Frontal cortex (tissue), 4 donors: ENCODE measurements around the gene MPP4. TPM values are rescaled to one million over a fixed set of nuclear protein-coding genes. Genes with fewer than 3 reads are reported as not detected.

Experiments
- DNase-seq, 2 donors: peaks; one replicate each; pipeline ENCODE4 v3.0.0; 2012; ENCODE audit warnings: low spot score in 2 of 2
- FAIRE-seq: peaks from 2 replicates; lab custom pipeline; 2012; peaks lifted over from hg19 to GRCh38; lab: Jason Lieb, UNC
- small RNA-seq: library from RNA; depleted of rRNA; stranded (forward); fragments of <200 nt; gene quantifications from one replicate; pipeline ENCODE3, GENCODE V24; 2014
- total RNA-seq: library from RNA; depleted of rRNA; stranded (reverse); fragments of >200 nt; gene quantifications from one replicate; pipeline ENCODE4 v1.2.3, GENCODE V29; 2014
- donor health status: control.
- donor health status: control.
- donor health status: control.

Gene MPP4
- total RNA-seq, 1 donor from 2014 or later = under 0.01 TPM

DNA sequence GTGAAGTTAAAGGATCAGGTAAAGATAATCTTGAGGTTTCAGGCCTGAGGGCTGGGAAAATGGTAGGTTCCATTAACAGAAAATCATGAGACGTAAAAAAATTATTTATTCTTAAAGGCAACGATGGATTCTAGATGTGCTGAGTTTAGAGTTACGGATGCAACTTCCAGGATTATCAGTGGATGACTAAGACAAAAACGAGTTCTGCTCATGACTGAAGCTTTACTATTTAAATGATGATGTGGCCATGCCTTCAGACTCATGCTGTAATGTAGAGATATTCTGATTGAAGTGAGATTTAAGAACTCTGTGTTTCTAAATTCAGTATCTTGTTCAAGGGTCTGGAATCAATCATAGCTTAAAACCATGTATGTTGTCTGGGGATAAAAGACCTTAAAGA lies 60.1 kb downstream of the MPP4 start:
- DNase-seq (no peak), FAIRE-seq (no peak)

DNA sequence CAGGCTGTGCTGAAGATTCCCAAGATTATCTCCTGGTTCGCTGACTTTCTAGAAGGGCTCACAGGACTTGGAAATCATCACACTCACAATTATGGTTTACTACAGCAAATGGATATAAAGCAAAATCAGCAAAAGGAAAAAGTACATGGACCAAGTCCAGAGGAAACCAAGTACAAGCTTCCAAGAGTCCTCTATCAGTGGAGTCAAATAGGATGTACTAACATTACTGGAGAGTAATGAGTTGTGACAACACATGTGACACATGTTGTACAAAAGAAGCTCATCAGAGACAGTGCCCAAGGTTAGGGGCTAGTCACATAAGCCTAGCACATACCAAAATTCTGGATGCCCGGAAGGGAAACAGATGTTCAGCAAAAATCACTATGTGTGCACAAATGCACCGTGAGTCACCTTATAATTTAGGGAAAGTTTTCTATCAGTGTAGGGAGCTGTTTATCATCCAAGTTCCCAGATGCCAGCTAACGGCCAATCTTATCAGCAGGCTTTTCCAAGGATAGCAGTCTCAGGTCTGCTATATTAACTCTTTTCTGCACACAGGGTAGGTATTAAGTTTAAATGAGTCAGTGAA lies 64.7 kb downstream of the MPP4 start:
- FAIRE-seq = no peak

DNA sequence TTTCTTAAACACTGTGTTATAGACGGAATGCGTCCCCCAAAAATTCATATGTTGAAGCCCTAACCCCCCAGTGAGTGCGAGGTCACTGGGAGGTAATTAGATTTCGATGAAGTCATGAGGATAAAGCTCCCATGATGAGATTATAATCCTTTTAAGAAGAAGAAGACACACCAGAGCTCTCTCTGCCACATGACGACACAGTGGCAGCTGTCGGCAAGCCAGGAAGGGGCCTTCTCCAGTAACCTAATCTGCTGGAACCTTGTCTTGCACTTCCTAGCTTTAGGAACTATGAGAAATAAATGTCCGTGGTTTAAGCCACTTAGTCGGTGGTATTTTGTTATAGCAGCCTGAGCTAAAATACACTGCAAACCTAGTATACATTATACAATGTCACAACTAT lies 67.4 kb downstream of the MPP4 start:
- no peak for FAIRE-seq
- DNase-seq = no peak

More for the DNA sequence above, 64.7 kb downstream of the MPP4 start:
- DNase-seq = no peak

DNA sequence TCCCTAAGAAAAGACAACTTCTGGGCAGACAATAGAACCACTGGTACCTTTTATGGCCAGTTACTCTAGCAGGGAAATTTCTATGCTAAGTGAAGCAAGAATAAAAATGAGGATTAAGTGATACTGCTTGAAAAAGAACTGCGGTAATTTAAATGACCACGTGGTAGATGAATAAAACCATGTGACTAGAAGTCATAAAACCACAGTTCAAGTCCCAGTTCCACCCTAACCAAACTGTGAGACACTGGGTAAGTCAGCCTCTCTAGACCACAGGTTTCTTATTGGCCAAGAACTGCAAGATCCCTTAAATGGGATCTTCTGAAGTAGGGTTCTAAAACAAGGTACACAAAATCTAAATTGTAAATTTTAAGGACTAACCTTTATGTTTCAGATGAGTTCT lies 67.9 kb downstream of the MPP4 start:
- no peak for DNase-seq
- no peak for FAIRE-seq

DNA sequence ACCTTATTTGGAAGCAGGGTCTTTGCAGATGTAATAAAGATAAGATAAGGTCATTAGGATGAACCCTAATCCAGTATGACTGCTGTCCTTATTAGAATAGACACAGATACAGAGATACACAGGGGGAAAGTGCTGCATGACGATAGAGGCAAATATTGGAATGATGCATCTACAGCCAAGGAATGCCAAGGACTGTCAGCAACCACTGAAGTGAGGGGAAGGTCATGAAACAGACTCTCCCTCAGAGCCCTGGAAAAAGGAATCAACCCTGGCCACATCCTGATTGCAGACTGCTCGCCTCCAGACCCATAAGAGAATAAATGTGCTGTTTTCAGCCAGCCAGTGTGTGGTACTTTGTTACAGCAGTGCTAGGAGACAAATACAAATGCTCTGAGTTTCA lies 69.9 kb downstream of the MPP4 start:
- FAIRE-seq (no peak), DNase-seq (no peak)

DNA sequence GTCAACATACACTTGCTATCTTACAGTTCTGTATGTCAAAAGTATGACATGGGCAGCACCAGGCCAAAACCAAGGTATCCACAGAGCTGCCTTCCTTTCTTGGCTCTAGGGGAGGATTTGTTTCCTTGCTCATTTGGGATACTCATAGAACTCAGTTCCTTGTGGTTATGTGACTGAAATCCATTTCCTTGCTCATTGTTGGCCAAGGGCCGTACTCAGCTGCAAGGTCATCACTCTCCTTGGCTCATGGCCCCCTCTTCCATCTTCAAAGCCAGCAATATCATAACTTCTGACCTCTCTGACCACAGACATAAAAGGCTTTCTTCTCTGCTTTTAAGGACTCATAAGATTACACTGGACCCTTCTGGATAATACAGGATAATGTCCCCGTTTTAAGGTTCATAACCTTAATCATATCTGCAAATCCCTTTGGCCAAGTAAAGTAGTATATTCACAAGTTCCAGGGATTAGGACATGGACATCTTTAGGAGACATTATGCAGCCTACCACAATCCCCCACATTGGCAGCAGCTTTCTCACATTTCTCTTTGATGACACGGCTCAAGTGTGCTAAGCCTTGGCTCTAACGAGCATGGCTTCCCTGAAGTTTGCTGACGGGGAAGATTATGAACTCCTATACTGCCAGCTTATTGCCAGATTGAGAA lies 76.0 kb downstream of the MPP4 start:
- no peak for FAIRE-seq
- DNase-seq = no peak

DNA sequence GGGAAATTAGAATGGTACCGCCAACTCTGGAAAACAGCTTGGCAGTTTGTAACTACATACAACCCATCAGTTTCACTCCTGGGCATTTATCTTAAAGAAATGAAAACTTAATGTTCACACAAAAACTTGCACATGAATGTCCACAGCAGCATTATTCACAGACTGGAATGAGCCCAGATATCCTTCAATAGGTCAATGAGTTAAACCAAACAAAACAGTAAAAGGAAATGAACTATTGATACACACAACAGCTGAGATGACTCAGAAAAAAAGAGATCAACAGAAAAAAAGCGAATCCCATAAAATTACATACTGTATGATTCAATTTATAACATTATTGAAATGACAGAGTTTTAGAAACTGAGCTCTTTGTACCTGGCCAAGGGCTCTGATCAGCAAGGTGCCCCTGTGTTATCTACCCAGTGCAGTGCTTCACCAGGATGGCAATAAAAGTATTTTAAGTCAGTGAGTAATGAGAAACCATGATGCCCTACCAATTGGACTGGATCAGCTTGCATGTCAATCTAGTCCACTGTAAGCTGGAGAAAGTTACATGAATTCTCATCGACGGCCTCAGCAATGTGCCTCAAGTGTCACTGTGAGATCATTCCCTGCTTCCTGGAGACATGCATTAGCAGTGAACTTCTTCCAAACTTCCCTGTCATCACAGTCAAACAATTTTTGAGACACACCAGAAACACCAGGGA lies 77.0 kb downstream of the MPP4 start:
- DNase-seq (no peak), FAIRE-seq (no peak)

DNA sequence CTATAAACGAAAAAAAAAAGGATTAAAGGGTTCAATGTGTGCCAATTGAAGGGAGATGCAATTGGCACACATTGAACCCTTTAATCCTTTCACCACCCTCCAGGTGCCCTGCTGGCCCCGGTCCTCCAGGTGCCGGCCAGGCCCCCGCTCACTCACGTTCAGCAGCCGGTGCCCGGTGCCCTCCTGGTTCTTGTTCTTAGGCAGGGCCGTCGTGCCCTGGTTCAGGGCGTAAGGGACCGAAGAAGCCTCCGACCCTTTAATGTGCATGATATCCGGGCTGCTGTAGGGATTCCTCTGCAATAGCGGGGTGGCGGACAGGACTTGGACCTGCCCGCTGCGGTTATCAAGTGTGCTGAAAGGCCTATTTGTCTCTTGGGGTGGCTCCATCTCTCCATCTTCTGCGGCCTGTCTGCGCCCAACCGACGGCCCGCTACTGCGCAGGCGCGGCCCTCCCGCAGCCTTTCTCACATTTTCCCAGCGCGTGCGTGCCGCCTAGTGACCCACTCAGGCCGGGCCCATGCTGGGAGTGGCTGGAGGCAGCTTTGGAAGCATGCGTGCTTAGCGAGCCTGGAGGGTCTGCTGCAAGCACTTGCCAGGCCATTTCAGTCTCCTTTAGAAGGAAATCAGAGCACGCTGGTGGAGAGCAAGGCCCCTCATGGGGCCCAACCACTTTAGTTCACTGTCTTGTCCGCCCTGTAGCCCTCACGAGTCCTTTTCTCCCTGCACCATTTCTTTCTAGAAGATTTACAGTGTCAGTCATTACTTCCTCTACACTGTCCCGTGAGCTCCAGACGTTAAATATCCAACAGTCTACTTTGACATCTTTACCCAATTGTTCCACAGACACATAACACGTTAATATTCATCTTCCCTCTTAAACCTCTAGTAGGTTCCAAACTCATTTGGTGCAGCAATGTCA lies 79.4 kb downstream of the MPP4 start:
- no peak for FAIRE-seq
- peak; percentile 34 to 45 for DNase-seq

DNA sequence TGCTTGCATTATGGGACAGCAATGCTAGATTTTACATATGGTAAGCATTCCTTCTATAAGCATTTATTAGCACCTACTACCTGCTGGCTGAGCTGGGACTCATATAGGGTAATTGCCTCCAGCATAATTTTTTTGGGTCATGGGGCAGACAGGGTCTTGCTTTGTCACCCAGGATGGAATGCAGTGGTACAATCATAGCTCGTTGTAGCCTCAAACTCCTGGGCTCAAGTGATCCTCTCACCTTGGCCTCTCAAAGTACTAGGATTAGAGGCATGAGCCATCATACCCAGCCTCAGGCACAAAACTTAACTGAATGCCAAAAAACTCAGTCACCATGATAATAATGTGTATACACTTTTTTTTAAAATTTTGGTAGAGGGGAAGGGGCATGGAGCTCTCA lies 90.4 kb downstream of the MPP4 start:
- FAIRE-seq (no peak), DNase-seq (no peak)

DNA sequence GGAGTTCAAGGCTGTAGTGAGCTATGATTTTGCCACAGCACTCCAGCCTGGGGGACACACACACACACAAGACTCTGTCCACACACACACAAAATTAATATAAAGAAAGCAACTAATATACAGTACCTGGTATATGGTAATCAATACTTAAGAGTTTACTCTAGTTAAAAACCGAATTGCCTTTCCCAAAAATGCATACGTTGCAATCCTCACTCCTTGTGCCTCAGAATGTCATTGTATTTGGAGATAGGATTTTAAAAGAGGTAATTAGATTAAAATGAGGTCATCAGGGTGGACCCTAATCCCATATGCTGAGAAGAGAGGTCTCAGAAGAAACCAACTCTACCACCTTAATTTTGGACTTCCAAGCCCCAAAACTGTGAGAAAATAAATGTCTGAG lies 90.9 kb downstream of the MPP4 start:
- no peak for FAIRE-seq

DNA sequence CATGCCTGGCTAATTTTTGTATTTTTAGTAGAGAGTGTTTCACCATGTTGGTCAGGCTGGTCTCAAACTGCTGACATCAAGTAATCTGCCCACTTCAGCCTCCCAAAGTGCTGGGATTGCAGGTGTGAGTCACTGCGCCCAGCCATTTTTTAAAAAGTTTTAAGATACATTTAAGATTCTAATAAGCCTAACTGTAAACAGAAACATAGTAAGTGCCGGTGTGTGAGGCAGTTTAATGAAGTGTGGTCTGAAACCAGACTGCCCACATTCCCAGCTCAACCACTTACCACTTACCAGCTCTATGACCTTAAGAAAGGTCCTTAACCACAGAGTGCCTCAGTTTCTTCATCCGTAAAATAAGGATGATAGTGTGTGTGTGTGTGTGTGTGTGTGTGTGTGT lies 97.5 kb downstream of the MPP4 start:
- FAIRE-seq = no peak

More for the DNA sequence above, 90.9 kb downstream of the MPP4 start:
- no peak for DNase-seq

DNA sequence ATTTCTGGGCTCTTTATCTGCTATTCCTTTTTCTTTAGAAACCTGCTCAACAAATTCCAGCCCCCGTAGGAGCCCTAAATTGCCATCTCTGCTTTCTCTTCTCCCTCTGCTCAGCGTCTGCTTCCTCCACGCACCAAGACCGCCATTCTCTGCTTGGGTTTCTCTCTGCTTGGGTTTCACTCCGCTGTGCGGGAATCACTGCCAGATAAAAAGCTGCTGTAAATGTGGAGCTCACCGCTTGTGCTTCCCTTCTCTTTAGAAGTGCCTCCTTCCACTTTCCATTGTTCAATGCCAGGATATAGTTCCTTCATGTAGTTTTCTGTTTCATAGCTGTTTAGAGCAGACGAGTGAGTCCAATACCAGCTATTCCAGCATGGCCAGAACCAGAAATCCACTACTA lies 101.0 kb downstream of the MPP4 start:
- DNase-seq = no peak
- no peak for FAIRE-seq

More for the DNA sequence above, 97.5 kb downstream of the MPP4 start:
- no peak for DNase-seq

Small RNA genes lying within 50 kb of the gene (small RNA-seq; reads per million reads assigned to genes)
- gene RNU6-651P = not detected

Other genes with a start within 250 kb of the MPP4 start
- gene TRAK2, start 247.2 kb downstream of the MPP4 start, total RNA-seq = 53.8 TPM
- gene STRADB, start 246.9 kb downstream of the MPP4 start, total RNA-seq = 129 TPM
- 39.1 TPM for gene TMEM237, start 55.1 kb downstream of the MPP4 start, total RNA-seq
- gene ALS2, start 82.3 kb upstream of the MPP4 start, total RNA-seq = 57.5 TPM
- 0.82 TPM for gene CDK15, start 107.9 kb upstream of the MPP4 start, total RNA-seq